ENCODE data around the gene HLX.

Gene HLX

DNA sequence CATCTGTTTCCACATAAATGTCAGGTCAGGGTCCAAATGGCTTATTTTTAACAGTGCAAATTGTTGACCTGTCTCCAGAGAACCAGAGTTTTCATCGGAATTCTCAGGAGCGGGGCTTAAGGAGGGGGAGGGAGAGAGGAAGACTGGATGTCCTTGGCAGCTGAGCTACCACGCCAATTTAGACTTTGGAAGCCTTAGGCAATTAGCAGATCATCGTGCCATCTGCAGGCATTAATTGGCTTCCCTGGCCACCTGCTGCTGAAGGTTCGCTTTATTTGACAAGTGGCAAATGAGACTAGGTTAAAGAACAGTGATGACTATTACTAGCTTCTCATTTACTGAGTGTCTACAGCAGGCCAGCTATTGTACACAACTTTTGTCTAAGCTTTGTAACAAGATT lies 43.7 kb downstream of the HLX start:
- Histone ChIP-seq H3K4me3 (ENCODE audit: low read depth, low read length, poor library complexity, severe bottlenecking) (no peak overlapping the region), H3K36me3 (ENCODE audit: insufficient read depth, low read length) (no peaks in the 10 kb centered on the region), H3K79me2 (ENCODE audit: insufficient read depth, low read length) (no peaks in the 10 kb centered on the region), H3K4me1 (ENCODE audit: insufficient read depth, low read length, severe bottlenecking) (no peaks in the 10 kb centered on the region), H2AFZ (ENCODE audit: low read length) (no peak overlapping the region), H3K9ac (ENCODE audit: low read length) (no peak overlapping the region), H3K4me2 (ENCODE audit: low read length) (no peak overlapping the region), H3K9me3 (ENCODE audit: low read length) (no peaks in the 10 kb centered on the region), H3K27ac (ENCODE audit: low read depth, low read length, poor library complexity, severe bottlenecking) (no peak overlapping the region), H3K9me2 (ENCODE audit: low read depth, low read length) (no peaks in the 10 kb centered on the region), H3F3A (ENCODE audit: insufficient read depth, low read length) (no peaks in the 10 kb centered on the region), H3K27me3 (ENCODE audit: insufficient read depth, low read length) (no peaks in the 10 kb centered on the region), H4K20me1 (ENCODE audit: insufficient read depth, low read length) (no peaks in the 10 kb centered on the region)
- TF ChIP-seq, protein P1, sequence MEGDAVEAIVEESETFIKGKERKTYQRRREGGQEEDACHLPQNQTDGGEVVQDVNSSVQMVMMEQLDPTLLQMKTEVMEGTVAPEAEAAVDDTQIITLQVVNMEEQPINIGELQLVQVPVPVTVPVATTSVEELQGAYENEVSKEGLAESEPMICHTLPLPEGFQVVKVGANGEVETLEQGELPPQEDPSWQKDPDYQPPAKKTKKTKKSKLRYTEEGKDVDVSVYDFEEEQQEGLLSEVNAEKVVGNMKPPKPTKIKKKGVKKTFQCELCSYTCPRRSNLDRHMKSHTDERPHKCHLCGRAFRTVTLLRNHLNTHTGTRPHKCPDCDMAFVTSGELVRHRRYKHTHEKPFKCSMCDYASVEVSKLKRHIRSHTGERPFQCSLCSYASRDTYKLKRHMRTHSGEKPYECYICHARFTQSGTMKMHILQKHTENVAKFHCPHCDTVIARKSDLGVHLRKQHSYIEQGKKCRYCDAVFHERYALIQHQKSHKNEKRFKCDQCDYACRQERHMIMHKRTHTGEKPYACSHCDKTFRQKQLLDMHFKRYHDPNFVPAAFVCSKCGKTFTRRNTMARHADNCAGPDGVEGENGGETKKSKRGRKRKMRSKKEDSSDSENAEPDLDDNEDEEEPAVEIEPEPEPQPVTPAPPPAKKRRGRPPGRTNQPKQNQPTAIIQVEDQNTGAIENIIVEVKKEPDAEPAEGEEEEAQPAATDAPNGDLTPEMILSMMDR (IDR thresholded peaks at IDR 0.05; ENCODE audit: low read length): no peak
- no peak for TF ChIP-seq EZH2 (IDR thresholded peaks at IDR 0.05; ENCODE audit: borderline replicate concordance, low read length)

DNA sequence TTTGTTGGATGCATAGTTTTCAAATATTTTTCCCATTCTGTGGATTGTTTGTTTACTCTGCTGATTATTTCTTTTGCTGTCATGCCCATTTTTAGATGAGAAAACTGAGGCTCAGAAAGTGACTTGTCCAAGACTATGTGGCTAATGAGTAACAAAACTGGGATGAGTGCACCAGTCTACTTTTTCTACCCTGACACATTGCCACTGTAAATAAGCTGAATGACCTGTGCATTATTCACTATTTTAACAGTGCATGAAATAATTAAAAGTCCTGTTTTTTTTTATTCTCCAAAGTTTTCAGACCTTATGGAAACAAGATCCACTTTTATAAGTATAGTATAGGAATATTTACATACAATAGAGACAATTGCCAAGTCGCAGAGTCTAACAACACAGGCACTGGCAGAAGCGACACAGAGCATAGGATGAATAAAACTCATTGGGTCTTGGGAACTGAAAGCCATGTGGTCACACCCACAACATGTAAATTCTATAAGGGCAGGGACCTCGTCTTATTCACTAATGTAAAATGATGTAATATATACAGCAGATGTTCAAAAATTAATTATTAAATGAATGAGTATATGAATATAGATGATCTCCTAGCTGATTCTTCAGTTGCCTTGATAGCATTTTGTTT lies 45.2 kb downstream of the HLX start:
- H3K9me3 ChIP-seq (ENCODE audit: low read length): no peaks in the 10 kb centered on the region
- H2AFZ ChIP-seq (ENCODE audit: low read length): no peak overlapping the region

DNA sequence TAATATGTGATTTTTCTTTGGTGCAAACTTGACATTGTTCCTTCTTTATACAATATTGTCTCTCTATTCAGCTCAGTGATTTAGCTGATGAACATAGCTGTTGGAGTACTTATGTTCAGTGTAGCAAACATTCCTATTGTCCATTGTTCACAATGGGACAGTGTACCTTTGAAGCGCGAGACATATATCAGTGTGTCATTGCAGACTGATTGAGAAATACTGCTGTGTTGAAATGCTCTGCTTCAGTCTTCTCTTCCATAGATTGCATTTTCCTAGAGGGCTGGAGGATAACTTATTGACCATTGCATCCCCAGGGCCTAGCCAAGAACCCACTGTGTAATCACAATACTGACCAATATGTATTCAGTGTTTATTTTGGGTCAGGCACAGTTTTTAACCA lies 46.5 kb downstream of the HLX start:
- H3K4me3 ChIP-seq (ENCODE audit: low read depth, low read length, poor library complexity, severe bottlenecking): no peak overlapping the region
- no peaks in the 10 kb centered on the region for H3K79me2 ChIP-seq (ENCODE audit: insufficient read depth, low read length)
- H3K36me3 ChIP-seq (ENCODE audit: insufficient read depth, low read length): no peaks in the 10 kb centered on the region
- no peak overlapping the region for H2AFZ ChIP-seq (ENCODE audit: low read length)
- no peak overlapping the region for H3K9ac ChIP-seq (ENCODE audit: low read length)
- H3F3A ChIP-seq (ENCODE audit: insufficient read depth, low read length): no peaks in the 10 kb centered on the region
- no peaks in the 10 kb centered on the region for H3K4me1 ChIP-seq (ENCODE audit: insufficient read depth, low read length, severe bottlenecking)
- H3K27me3 ChIP-seq (ENCODE audit: insufficient read depth, low read length): no peaks in the 10 kb centered on the region
- no peaks in the 10 kb centered on the region for H3K9me3 ChIP-seq (ENCODE audit: low read length)
- TF ChIP-seq, protein P1 (IDR thresholded peaks at IDR 0.05; ENCODE audit: low read length): no peak
- no peak for TF ChIP-seq EZH2 (IDR thresholded peaks at IDR 0.05; ENCODE audit: borderline replicate concordance, low read length)
- no peak overlapping the region for H3K27ac ChIP-seq (ENCODE audit: low read depth, low read length, poor library complexity, severe bottlenecking)
- no peaks in the 10 kb centered on the region for H4K20me1 ChIP-seq (ENCODE audit: insufficient read depth, low read length)
- no peaks in the 10 kb centered on the region for H3K9me2 ChIP-seq (ENCODE audit: low read depth, low read length)
- no peak overlapping the region for H3K4me2 ChIP-seq (ENCODE audit: low read length)

More for the DNA sequence above, 45.2 kb downstream of the HLX start:
- H3K27ac ChIP-seq (ENCODE audit: low read depth, low read length, poor library complexity, severe bottlenecking): no peak overlapping the region
- no peaks in the 10 kb centered on the region for H3K4me1 ChIP-seq (ENCODE audit: insufficient read depth, low read length, severe bottlenecking)
- no peak overlapping the region for H3K4me3 ChIP-seq (ENCODE audit: low read depth, low read length, poor library complexity, severe bottlenecking)
- no peaks in the 10 kb centered on the region for H3K79me2 ChIP-seq (ENCODE audit: insufficient read depth, low read length)
- no peaks in the 10 kb centered on the region for H3K36me3 ChIP-seq (ENCODE audit: insufficient read depth, low read length)
- H4K20me1 ChIP-seq (ENCODE audit: insufficient read depth, low read length): no peaks in the 10 kb centered on the region
- H3K9ac ChIP-seq (ENCODE audit: low read length): no peak overlapping the region
- H3K4me2 ChIP-seq (ENCODE audit: low read length): no peak overlapping the region
- H3F3A ChIP-seq (ENCODE audit: insufficient read depth, low read length): no peaks in the 10 kb centered on the region
- TF ChIP-seq, protein P1 (IDR thresholded peaks at IDR 0.05; ENCODE audit: low read length): no peak
- no peak for TF ChIP-seq EZH2 (IDR thresholded peaks at IDR 0.05; ENCODE audit: borderline replicate concordance, low read length)
- no peaks in the 10 kb centered on the region for H3K9me2 ChIP-seq (ENCODE audit: low read depth, low read length)
- no peaks in the 10 kb centered on the region for H3K27me3 ChIP-seq (ENCODE audit: insufficient read depth, low read length)
